B cell (primary cell): Measurements from ENCODE around the gene HSCB. TPM values are rescaled to one million over a fixed set of nuclear protein-coding genes. Genes with fewer than 3 reads are reported as not detected.

Experiments used
- ATAC-seq: fragments of 200-7000 bp; cut with Tn5 transposase; one replicate; pipeline ENCODE4 v1.10.0; 2021; ENCODE audit warnings: low read depth, mild to moderate bottlenecking, moderate number of reproducible peaks, moderate library complexity
- CTCF ChIA-PET: fragments of 350-600 bp; sonication (Branson Sonifier 250); formaldehyde crosslinking; loops from one replicate; lab custom pipeline; 2021; ENCODE audit warnings: antibody characterized with exemption, inconsistent platforms; lab: Charles Lee
- POLR2A ChIA-PET: fragments of 350-600 bp; sonication (Branson Sonifier 250); formaldehyde crosslinking; loops from one replicate; lab custom pipeline; 2021; ENCODE audit warnings: antibody characterized with exemption; lab: Charles Lee
- DNase-seq: peaks from one replicate; pipeline ENCODE4 v3.0.0; 2013
- H2AFZ ChIP-seq: 2 replicates; pipeline ENCODE4 v1.6.1; 2012; ENCODE audit warnings: mild to moderate bottlenecking, low read depth, low read length; ENCODE audit not compliant: insufficient read depth, poor library complexity, severe bottlenecking
- H3K27ac ChIP-seq, 2 donors: 1 replicate in 1 of 2; 2 replicates in 1 of 2; pipeline ENCODE4 v1.5.1; 2012 to 2013; ENCODE audit warnings: low read length in 2 of 2, mild to moderate bottlenecking in 2 of 2, moderate library complexity in 1 of 2
- H3K27me3 ChIP-seq, 4 experiments: fragments of 200-600 bp in 1 of 4; sonication (generic) in 1 of 4; replicated peaks in 1 of 4; 1 replicate in 2 of 4; 2 replicates in 2 of 4; pipeline versions ENCODE4 v1.6.1 to v1.7.0; 2013 to 2016; ENCODE audit warnings: low read length in 3 of 4, mild to moderate bottlenecking in 2 of 4, mixed read lengths in 1 of 4, moderate library complexity in 1 of 4; ENCODE audit not compliant: insufficient read depth in 4 of 4, control insufficient read depth in 3 of 4; ENCODE audit errors: control extremely low read depth in 1 of 4
- H3K36me3 ChIP-seq, 2 experiments: replicated peaks in 1 of 2; 1 replicate in 1 of 2; 2 replicates in 1 of 2; pipeline versions ENCODE4 v1.6.1 to v1.7.1; 2013; ENCODE audit warnings: low read length in 1 of 2; ENCODE audit not compliant: insufficient read depth in 2 of 2, control insufficient read depth in 1 of 2; ENCODE audit errors: control extremely low read depth in 1 of 2, extremely low read depth in 1 of 2
- H3K4me1 ChIP-seq, 2 donors: fragments of 200-600 bp in 1 of 2; sonication (generic) in 1 of 2; 1 replicate in 1 of 2; 2 replicates in 1 of 2; pipeline versions ENCODE4 v1.5.1 to v1.6.1; 2013 to 2017; ENCODE audit warnings: low read length in 2 of 2; ENCODE audit not compliant: control insufficient read depth in 2 of 2, insufficient read depth in 2 of 2
- H3K4me2 ChIP-seq: replicated peaks from 2 replicates; pipeline ENCODE3; 2012; ENCODE audit warnings: mild to moderate bottlenecking, low read depth, low read length; ENCODE audit not compliant: poor library complexity, severe bottlenecking
- H3K4me3 ChIP-seq, 5 experiments: fragments of 200-600 bp in 1 of 5; sonication (generic) in 1 of 5; 1 replicate in 3 of 5; 2 replicates in 2 of 5; pipeline versions ENCODE4 v1.5.1 to v1.7.0; 2011 to 2016; ENCODE audit warnings: low read length in 4 of 5, mild to moderate bottlenecking in 4 of 5, low read depth in 2 of 5, control low read depth in 1 of 5, moderate library complexity in 1 of 5; ENCODE audit not compliant: insufficient read depth in 1 of 5; ENCODE audit errors: control extremely low read depth in 1 of 5, extremely low read depth in 1 of 5
- H3K79me2 ChIP-seq: fragments of 200-600 bp; sonication (generic); one replicate; pipeline ENCODE4 v1.6.0; 2016; ENCODE audit warnings: low read length; ENCODE audit not compliant: control insufficient read depth, insufficient read depth
- H3K9ac ChIP-seq: fragments of 200-600 bp; sonication (generic); 2 replicates; pipeline ENCODE4 v1.6.1; 2017; ENCODE audit warnings: mild to moderate bottlenecking, low read length, moderate library complexity
- H3K9me3 ChIP-seq, 3 donors: one replicate each; pipeline versions ENCODE4 v1.6.1 to v1.7.1; 2013; ENCODE audit warnings: low read length in 2 of 3; ENCODE audit not compliant: control insufficient read depth in 2 of 3, insufficient read depth in 1 of 3; ENCODE audit errors: control extremely low read depth in 1 of 3
- H4K20me1 ChIP-seq: 2 replicates; pipeline ENCODE4 v1.6.0; 2012; ENCODE audit warnings: mild to moderate bottlenecking, low read length; ENCODE audit not compliant: insufficient read depth, control insufficient read depth, poor library complexity, severe bottlenecking
- H3K27ac Mint-ChIP-seq: one replicate; pipeline ENCODE4 v1.8.0; 2021; ENCODE audit warnings: mixed read lengths
- H3K27me3 Mint-ChIP-seq: one replicate; pipeline ENCODE4 v1.8.0; 2021; ENCODE audit warnings: mixed read lengths
- H3K4me1 Mint-ChIP-seq: one replicate; pipeline ENCODE4 v1.8.0; 2021; ENCODE audit warnings: mixed read lengths
- H3K4me3 Mint-ChIP-seq: one replicate; pipeline ENCODE4 v1.8.0; 2021; ENCODE audit warnings: mixed read lengths
- H3K9me3 Mint-ChIP-seq: one replicate; pipeline ENCODE4 v1.8.0; 2022; ENCODE audit warnings: mixed read lengths; ENCODE audit not compliant: insufficient read depth
- CTCF ChIP-seq: fragments of 200-600 bp; IDR thresholded peaks from one replicate; pipeline ENCODE4 v1.8.0; 2022; ENCODE audit warnings: antibody characterized with exemption, mild to moderate bottlenecking
- EZH2 ChIP-seq: IDR thresholded peaks from 2 replicates; pipeline ENCODE4 v1.6.1; 2012; ENCODE audit warnings: borderline replicate concordance, low read depth, mild to moderate bottlenecking, moderate library complexity, low read length; ENCODE audit not compliant: insufficient read depth, poor library complexity, severe bottlenecking
- WGBS: methylation state at CpG from one replicate; pipeline ENCODE4 v1.1.5; 2013; ENCODE audit warnings: missing lambda C conversion rate; ENCODE audit not compliant: insufficient coverage; 5-methylcytosine and 5-hydroxymethylcytosine counted together
- intact Hi-C: fragments of 100-400 bp; cut with micrococcal nuclease; formaldehyde crosslinking; loops from one replicate; pipeline ENCODE4 v1.10.0; 2022
- polyA plus RNA-seq: library from polyadenylated mRNA; depleted of rRNA; stranded (reverse); fragments of >200 nt; gene quantifications from 2 replicates; pipeline ENCODE4 v1.2.3, GENCODE V29; 2012
- total RNA-seq, 2 donors: library from RNA; stranded (reverse); fragments of 120-200 nt in 1 of 2; gene quantifications; 1 replicate in 1 of 2; 2 replicates in 1 of 2; pipeline versions ENCODE4 v1.2.3 to v1.2.4, GENCODE V29; 2013 to 2022

Gene HSCB
- total and polyA plus RNA-seq, 2 donors (not counting 1 experiment from before 2014, with no cell fraction given), result 12.8 to 18.3 TPM

GRCh38 chr22:28710576-28711191 is 31.2 kb upstream of the HSCB start:
- no peak overlapping the region for H3K27ac ChIP-seq
- ATAC-seq (no peak), DNase-seq (no peak)
- H3K4me3 ChIP-seq, result no peak overlapping the region
- Mint-ChIP-seq H3K4me3 (no peak overlapping the region), H3K9me3 (no peaks in the 10 kb centered on the region), H3K27ac (no peak overlapping the region), H3K4me1 (peaks cover 18% of the 10 kb centered on the region), H3K27me3 (no peaks in the 10 kb centered on the region)
- no CpG with 5 or more reads among the region's 3 CpGs for WGBS
- H3K36me3 ChIP-seq, result peaks cover 1 to 6% of the 10 kb centered on the region in 2 experiments
- CTCF ChIA-PET, result interaction anchor here (0.6 kb wide), 1 partner anchor 163 kb away, joined by 3 read pairs; no protein-coding TSS in a partner anchor
- no peak overlapping the region for H2AFZ ChIP-seq
- TF ChIP-seq EZH2 (no peak), CTCF (no peak)
- no peaks in the 10 kb centered on the region for H4K20me1 ChIP-seq
- H3K4me2 ChIP-seq, result no peak overlapping the region
- no peaks in the 10 kb centered on the region for H3K27me3 ChIP-seq
- POLR2A ChIA-PET, result no interaction called here
- H3K9me3 ChIP-seq, result no peaks in the 10 kb centered on the region
- H3K9ac ChIP-seq, result no peak overlapping the region
- intact Hi-C loops, result no loop called here
- H3K79me2 ChIP-seq, result no peaks in the 10 kb centered on the region
- peaks cover 18 to 19% of the 10 kb centered on the region in 2 donors for H3K4me1 ChIP-seq

- ATAC-seq (no peak), DNase-seq (no peak)
- peaks cover 12% of the 10 kb centered on the region in 2 donors for H3K4me1 ChIP-seq
- no peak for TF ChIP-seq EZH2
- TF ChIP-seq CTCF, result no peak
- H3K27me3 Mint-ChIP-seq, result no peaks in the 10 kb centered on the region
- H3K36me3 ChIP-seq, result peaks cover 1 to 6% of the 10 kb centered on the region in 2 experiments
- H3K4me3 Mint-ChIP-seq, result no peak overlapping the region
- no peaks in the 10 kb centered on the region for H3K27me3 ChIP-seq
- no peaks in the 10 kb centered on the region for H3K9me3 ChIP-seq
- H3K4me3 ChIP-seq, result no peak overlapping the region
- H3K27ac ChIP-seq, result no peak overlapping the region
- H3K9ac ChIP-seq, result no peak overlapping the region
- CTCF ChIA-PET, result no interaction called here
- intact Hi-C loops, result no loop called here
- peaks cover 13% of the 10 kb centered on the region for H3K4me1 Mint-ChIP-seq
- H3K79me2 ChIP-seq, result no peaks in the 10 kb centered on the region
- no peak overlapping the region for H3K4me2 ChIP-seq
- POLR2A ChIA-PET, result no interaction called here
- no peak overlapping the region for H3K27ac Mint-ChIP-seq
- H3K9me3 Mint-ChIP-seq, result no peaks in the 10 kb centered on the region
- H2AFZ ChIP-seq, result no peak overlapping the region
- no CpG with 5 or more reads among the region's 2 CpGs for WGBS
- H4K20me1 ChIP-seq, result no peaks in the 10 kb centered on the region
Observed at GRCh38 chr22:28711341-28711740, 30.5 kb upstream of the HSCB start.
